B cell (primary cell): ENCODE results near the gene POMP. TPM values are rescaled to one million over a fixed set of nuclear protein-coding genes. Genes with fewer than 3 reads are reported as not detected.

ENCODE experiments used
- ATAC-seq: fragments of 200-7000 bp; cut with Tn5 transposase; one replicate; pipeline ENCODE4 v1.10.0; 2021; ENCODE audit warnings: low read depth, mild to moderate bottlenecking, moderate number of reproducible peaks, moderate library complexity
- CTCF ChIA-PET: fragments of 350-600 bp; sonication (Branson Sonifier 250); formaldehyde crosslinking; loops from one replicate; lab custom pipeline; 2021; ENCODE audit warnings: antibody characterized with exemption, inconsistent platforms; lab: Charles Lee
- POLR2A ChIA-PET: fragments of 350-600 bp; sonication (Branson Sonifier 250); formaldehyde crosslinking; loops from one replicate; lab custom pipeline; 2021; ENCODE audit warnings: antibody characterized with exemption; lab: Charles Lee
- DNase-seq: peaks from one replicate; pipeline ENCODE4 v3.0.0; 2013
- H2AFZ ChIP-seq: 2 replicates; pipeline ENCODE4 v1.6.1; 2012; ENCODE audit warnings: mild to moderate bottlenecking, low read depth, low read length; ENCODE audit not compliant: insufficient read depth, poor library complexity, severe bottlenecking
- H3K27ac ChIP-seq, 2 donors: 1 replicate in 1 of 2; 2 replicates in 1 of 2; pipeline ENCODE4 v1.5.1; 2012 to 2013; ENCODE audit warnings: low read length in 2 of 2, mild to moderate bottlenecking in 2 of 2, moderate library complexity in 1 of 2
- H3K27me3 ChIP-seq, 4 experiments: fragments of 200-600 bp in 1 of 4; sonication (generic) in 1 of 4; replicated peaks in 1 of 4; 1 replicate in 2 of 4; 2 replicates in 2 of 4; pipeline versions ENCODE4 v1.6.1 to v1.7.0; 2013 to 2016; ENCODE audit warnings: low read length in 3 of 4, mild to moderate bottlenecking in 2 of 4, mixed read lengths in 1 of 4, moderate library complexity in 1 of 4; ENCODE audit not compliant: insufficient read depth in 4 of 4, control insufficient read depth in 3 of 4; ENCODE audit errors: control extremely low read depth in 1 of 4
- H3K36me3 ChIP-seq, 2 experiments: replicated peaks in 1 of 2; 1 replicate in 1 of 2; 2 replicates in 1 of 2; pipeline versions ENCODE4 v1.6.1 to v1.7.1; 2013; ENCODE audit warnings: low read length in 1 of 2; ENCODE audit not compliant: insufficient read depth in 2 of 2, control insufficient read depth in 1 of 2; ENCODE audit errors: control extremely low read depth in 1 of 2, extremely low read depth in 1 of 2
- H3K4me1 ChIP-seq, 2 donors: fragments of 200-600 bp in 1 of 2; sonication (generic) in 1 of 2; 1 replicate in 1 of 2; 2 replicates in 1 of 2; pipeline versions ENCODE4 v1.5.1 to v1.6.1; 2013 to 2017; ENCODE audit warnings: low read length in 2 of 2; ENCODE audit not compliant: control insufficient read depth in 2 of 2, insufficient read depth in 2 of 2
- H3K4me2 ChIP-seq: replicated peaks from 2 replicates; pipeline ENCODE3; 2012; ENCODE audit warnings: mild to moderate bottlenecking, low read depth, low read length; ENCODE audit not compliant: poor library complexity, severe bottlenecking
- H3K4me3 ChIP-seq, 5 experiments: fragments of 200-600 bp in 1 of 5; sonication (generic) in 1 of 5; 1 replicate in 3 of 5; 2 replicates in 2 of 5; pipeline versions ENCODE4 v1.5.1 to v1.7.0; 2011 to 2016; ENCODE audit warnings: low read length in 4 of 5, mild to moderate bottlenecking in 4 of 5, low read depth in 2 of 5, control low read depth in 1 of 5, moderate library complexity in 1 of 5; ENCODE audit not compliant: insufficient read depth in 1 of 5; ENCODE audit errors: control extremely low read depth in 1 of 5, extremely low read depth in 1 of 5
- H3K79me2 ChIP-seq: fragments of 200-600 bp; sonication (generic); one replicate; pipeline ENCODE4 v1.6.0; 2016; ENCODE audit warnings: low read length; ENCODE audit not compliant: control insufficient read depth, insufficient read depth
- H3K9ac ChIP-seq: fragments of 200-600 bp; sonication (generic); 2 replicates; pipeline ENCODE4 v1.6.1; 2017; ENCODE audit warnings: mild to moderate bottlenecking, low read length, moderate library complexity
- H3K9me3 ChIP-seq, 3 donors: one replicate each; pipeline versions ENCODE4 v1.6.1 to v1.7.1; 2013; ENCODE audit warnings: low read length in 2 of 3; ENCODE audit not compliant: control insufficient read depth in 2 of 3, insufficient read depth in 1 of 3; ENCODE audit errors: control extremely low read depth in 1 of 3
- H4K20me1 ChIP-seq: 2 replicates; pipeline ENCODE4 v1.6.0; 2012; ENCODE audit warnings: mild to moderate bottlenecking, low read length; ENCODE audit not compliant: insufficient read depth, control insufficient read depth, poor library complexity, severe bottlenecking
- H3K27ac Mint-ChIP-seq: one replicate; pipeline ENCODE4 v1.8.0; 2021; ENCODE audit warnings: mixed read lengths
- H3K27me3 Mint-ChIP-seq: one replicate; pipeline ENCODE4 v1.8.0; 2021; ENCODE audit warnings: mixed read lengths
- H3K4me1 Mint-ChIP-seq: one replicate; pipeline ENCODE4 v1.8.0; 2021; ENCODE audit warnings: mixed read lengths
- H3K4me3 Mint-ChIP-seq: one replicate; pipeline ENCODE4 v1.8.0; 2021; ENCODE audit warnings: mixed read lengths
- H3K9me3 Mint-ChIP-seq: one replicate; pipeline ENCODE4 v1.8.0; 2022; ENCODE audit warnings: mixed read lengths; ENCODE audit not compliant: insufficient read depth
- CTCF ChIP-seq: fragments of 200-600 bp; IDR thresholded peaks from one replicate; pipeline ENCODE4 v1.8.0; 2022; ENCODE audit warnings: antibody characterized with exemption, mild to moderate bottlenecking
- EZH2 ChIP-seq: IDR thresholded peaks from 2 replicates; pipeline ENCODE4 v1.6.1; 2012; ENCODE audit warnings: borderline replicate concordance, low read depth, mild to moderate bottlenecking, moderate library complexity, low read length; ENCODE audit not compliant: insufficient read depth, poor library complexity, severe bottlenecking
- WGBS: methylation state at CpG from one replicate; pipeline ENCODE4 v1.1.5; 2013; ENCODE audit warnings: missing lambda C conversion rate; ENCODE audit not compliant: insufficient coverage; 5-methylcytosine and 5-hydroxymethylcytosine counted together
- intact Hi-C: fragments of 100-400 bp; cut with micrococcal nuclease; formaldehyde crosslinking; loops from one replicate; pipeline ENCODE4 v1.10.0; 2022
- polyA plus RNA-seq: library from polyadenylated mRNA; depleted of rRNA; stranded (reverse); fragments of >200 nt; gene quantifications from 2 replicates; pipeline ENCODE4 v1.2.3, GENCODE V29; 2012
- total RNA-seq, 2 donors: library from RNA; stranded (reverse); fragments of 120-200 nt in 1 of 2; gene quantifications; 1 replicate in 1 of 2; 2 replicates in 1 of 2; pipeline versions ENCODE4 v1.2.3 to v1.2.4, GENCODE V29; 2013 to 2022

The POMP gene
- total and polyA plus RNA-seq, 2 donors (not counting 1 experiment from before 2014, with no cell fraction given) = 14.0 to 28.7 TPM

GRCh38 chr13:28684257-28684656 is 25.3 kb downstream of the POMP start:
- no peak overlapping the region for H2AFZ ChIP-seq
- intact Hi-C loops = no loop called here
- CTCF ChIA-PET = no interaction called here
- WGBS = 97% methylated on average over 7 of the region's 7 CpGs
- H3K27ac ChIP-seq = no peak overlapping the region
- Mint-ChIP-seq H3K4me1 (no peaks in the 10 kb centered on the region), H3K27ac (no peak overlapping the region), H3K4me3 (no peak overlapping the region), H3K9me3 (peaks cover 2% of the 10 kb centered on the region), H3K27me3 (no peaks in the 10 kb centered on the region)
- H3K4me3 ChIP-seq = no peak overlapping the region
- H3K9ac ChIP-seq = no peak overlapping the region
- H3K4me1 ChIP-seq = no peaks in the 10 kb centered on the region
- ATAC-seq (no peak), DNase-seq (no peak)
- no peaks in the 10 kb centered on the region for H3K27me3 ChIP-seq
- no peaks in the 10 kb centered on the region for H3K79me2 ChIP-seq
- TF ChIP-seq EZH2 = no peak
- TF ChIP-seq CTCF = no peak
- peaks cover 0 to 2% (median 0%) of the 10 kb centered on the region in 3 donors for H3K9me3 ChIP-seq
- POLR2A ChIA-PET = no interaction called here
- no peaks in the 10 kb centered on the region for H4K20me1 ChIP-seq
- H3K36me3 ChIP-seq = peaks cover 3 to 6% of the 10 kb centered on the region in 2 experiments
- no peak overlapping the region for H3K4me2 ChIP-seq

- peaks cover 3% of the 10 kb centered on the region in 2 experiments for H3K36me3 ChIP-seq
- no peaks in the 10 kb centered on the region for H3K4me1 ChIP-seq
- H3K27ac ChIP-seq = no peak overlapping the region
- H3K79me2 ChIP-seq = no peaks in the 10 kb centered on the region
- no peaks in the 10 kb centered on the region for H3K27me3 Mint-ChIP-seq
- CTCF ChIA-PET = no interaction called here
- H3K4me1 Mint-ChIP-seq = no peaks in the 10 kb centered on the region
- DNase-seq (no peak), ATAC-seq (no peak)
- H3K9me3 ChIP-seq = peaks cover 0 to 2% (median 0%) of the 10 kb centered on the region in 3 donors
- no peaks in the 10 kb centered on the region for H4K20me1 ChIP-seq
- POLR2A ChIA-PET = no interaction called here
- no peak overlapping the region for H3K9ac ChIP-seq
- no peaks in the 10 kb centered on the region for H3K27me3 ChIP-seq
- H3K4me2 ChIP-seq = no peak overlapping the region
- H3K4me3 ChIP-seq = no peak overlapping the region
- peaks cover 2% of the 10 kb centered on the region for H3K9me3 Mint-ChIP-seq
- WGBS = 93% methylated on average over 12 of the region's 12 CpGs
- H3K4me3 Mint-ChIP-seq = no peak overlapping the region
- TF ChIP-seq CTCF (no peak), EZH2 (no peak)
- H2AFZ ChIP-seq = no peak overlapping the region
- intact Hi-C loops = no loop called here
- H3K27ac Mint-ChIP-seq = no peak overlapping the region
Observed at GRCh38 chr13:28685114-28685513, 26.2 kb downstream of the POMP start.
